ENCODE results near the gene CAMSAP2.
A peak's percentile ranks its signal among the peaks of the same experiment; 100 is the strongest.

Gene CAMSAP2

GRCh38 chr1:200856716-200857357 is 118.1 kb downstream of the CAMSAP2 start:
- DNase-seq, result no peak

GRCh38 chr1:200857804-200858203 is 119.1 kb downstream of the CAMSAP2 start:
- no peak for DNase-seq

- DNase-seq, result no peak
These were observed 123.4 kb downstream of the CAMSAP2 start for GRCh38 chr1:200861937-200862647.

- no peak for DNase-seq
These were observed 124.2 kb downstream of the CAMSAP2 start for GRCh38 chr1:200862713-200863415.

GRCh38 chr1:200866116-200866515 is 127.4 kb downstream of the CAMSAP2 start:
- no peak for DNase-seq

GRCh38 chr1:200866521-200866920 is 127.8 kb downstream of the CAMSAP2 start:
- no peak for DNase-seq

GRCh38 chr1:200867018-200867811 is 128.5 kb downstream of the CAMSAP2 start:
- no peak for DNase-seq

GRCh38 chr1:200869376-200869752 is 130.7 kb downstream of the CAMSAP2 start:
- no peak for DNase-seq

- DNase-seq, result no peak
These were observed 131.2 kb downstream of the CAMSAP2 start for GRCh38 chr1:200869753-200870391.

GRCh38 chr1:200872446-200873115 is 133.9 kb downstream of the CAMSAP2 start, which contains the start of gene GPR25:
Gene GPR25, plus strand, starts transcription at chr1:200872981. Its CDS starts 57 bp downstream, at chr1:200873038.
- DNase-seq, result no peak

GRCh38 chr1:200873116-200873670 is 134.5 kb downstream of the CAMSAP2 start:
- no peak for DNase-seq

GRCh38 chr1:200873671-200874397 is 135.1 kb downstream of the CAMSAP2 start:
- DNase-seq, result no peak

- DNase-seq, result no peak
These were observed 136.0 kb downstream of the CAMSAP2 start for GRCh38 chr1:200874694-200875093.

- DNase-seq, result no peak
These were observed 136.7 kb downstream of the CAMSAP2 start for GRCh38 chr1:200875416-200875815.

- DNase-seq, result no peak
These were observed 138.3 kb downstream of the CAMSAP2 start for GRCh38 chr1:200877010-200877409.

- DNase-seq, result peak in 1 of 2 experiments; percentile 46
These were observed 139.3 kb downstream of the CAMSAP2 start for GRCh38 chr1:200877839-200878551.

GRCh38 chr1:200880212-200880611 is 141.5 kb downstream of the CAMSAP2 start:
- no peak for DNase-seq

GRCh38 chr1:200883118-200883517 is 144.4 kb downstream of the CAMSAP2 start:
- no peak for DNase-seq

- no peak for DNase-seq
These were observed 147.1 kb downstream of the CAMSAP2 start for GRCh38 chr1:200885623-200886402.

Data from stimulated activated CD4-positive, alpha-beta T cell treated with anti-CD3 and anti-CD28 coated beads, Interleukin-4, amount 100 ng/mL, for 4 hours (primary cell).